Aorta (tissue), 5 donors: ENCODE data around the gene DUOXA1. TPM values are rescaled to one million over a fixed set of nuclear protein-coding genes. Genes with fewer than 3 reads are reported as not detected.
A peak's percentile ranks its signal among the peaks of the same experiment; 100 is the strongest.

Experiments
- ATAC-seq: fragments of 200-7000 bp; cut with Tn5 transposase; one replicate; pipeline ENCODE4 v1.9.1; 2022; ENCODE audit warnings: moderate library complexity; ENCODE audit not compliant: low FRiP score
- DNase-seq, 2 donors: peaks; one replicate each; pipeline ENCODE4 v3.0.0-alpha.2; 2020
- H3K27ac ChIP-seq, 2 donors: one replicate each; pipeline ENCODE4 v1.5.1; 2013; ENCODE audit warnings: low read length in 2 of 2, mild to moderate bottlenecking in 2 of 2, moderate library complexity in 2 of 2, control low read depth in 1 of 2, inconsistent platforms in 1 of 2, low read depth in 1 of 2
- H3K27me3 ChIP-seq, 2 donors: one replicate each; pipeline ENCODE4 v1.6.1; 2013; ENCODE audit warnings: control low read depth in 1 of 2, low read length in 1 of 2, mild to moderate bottlenecking in 1 of 2, moderate library complexity in 1 of 2; ENCODE audit not compliant: insufficient read depth in 2 of 2, control insufficient read depth in 1 of 2
- H3K36me3 ChIP-seq, 2 donors: one replicate each; pipeline ENCODE4 v1.6.1; 2013; ENCODE audit warnings: control low read depth in 1 of 2, low read length in 1 of 2, mild to moderate bottlenecking in 1 of 2; ENCODE audit not compliant: insufficient read depth in 2 of 2, control insufficient read depth in 1 of 2
- H3K4me1 ChIP-seq, 2 donors: one replicate each; pipeline ENCODE4 v1.6.1; 2013; ENCODE audit warnings: low read length in 2 of 2, control low read depth in 1 of 2, mild to moderate bottlenecking in 1 of 2, moderate library complexity in 1 of 2; ENCODE audit not compliant: insufficient read depth in 2 of 2, control insufficient read depth in 1 of 2
- H3K4me3 ChIP-seq, 2 donors: one replicate each; pipeline ENCODE4 v1.5.1; 2013; ENCODE audit warnings: low read length in 2 of 2, control low read depth in 1 of 2, mild to moderate bottlenecking in 1 of 2
- H3K9me3 ChIP-seq: one replicate; pipeline ENCODE4 v1.6.1; 2013; ENCODE audit warnings: mild to moderate bottlenecking, low read length; ENCODE audit not compliant: control insufficient read depth
- whole genome bisulfite sequencing, 2 donors: extraction: QIAGEN DNeasy Blood & Tissue Kit; methylation state at CpG; one replicate each; pipeline ENCODE4 v1.1.7; 2013; 5-methylcytosine and 5-hydroxymethylcytosine counted together
- intact Hi-C, 2 donors: fragments of 100-400 bp; cut with DNase I; formaldehyde crosslinking; loops; one replicate each; pipeline versions ENCODE4 v1.14.2 to v1.15.0; 2022
- polyA plus RNA-seq, 2 donors: library from polyadenylated mRNA; stranded (reverse); fragments of 200-250 nt; gene quantifications; one replicate each; pipeline ENCODE4 v1.2.3, GENCODE V29; 2013
- total RNA-seq, 2 donors: library from RNA; stranded (reverse); fragmentation: NEBNext Ultra II Directional; extraction: Animal tissue kit (Norgen Biotek cat#: 25700); gene quantifications; one replicate each; pipeline ENCODE4 v1.2.1, GENCODE V29; 2021
- donor health status: healthy with polysubstance abuse.
- donor health status: Bipolar disorder and iron deficiency.
- donor health status: DM: no; HTN: no; CAD: no.
- donor health status: DM: no; HTN: no; CAD: no.
- donor health status: DM: yes; HTN: yes; CAD: no.

The DUOXA1 gene
- total and polyA plus RNA-seq, 4 donors = 0.23 to 4.9 (median 0.41) TPM

DNA sequence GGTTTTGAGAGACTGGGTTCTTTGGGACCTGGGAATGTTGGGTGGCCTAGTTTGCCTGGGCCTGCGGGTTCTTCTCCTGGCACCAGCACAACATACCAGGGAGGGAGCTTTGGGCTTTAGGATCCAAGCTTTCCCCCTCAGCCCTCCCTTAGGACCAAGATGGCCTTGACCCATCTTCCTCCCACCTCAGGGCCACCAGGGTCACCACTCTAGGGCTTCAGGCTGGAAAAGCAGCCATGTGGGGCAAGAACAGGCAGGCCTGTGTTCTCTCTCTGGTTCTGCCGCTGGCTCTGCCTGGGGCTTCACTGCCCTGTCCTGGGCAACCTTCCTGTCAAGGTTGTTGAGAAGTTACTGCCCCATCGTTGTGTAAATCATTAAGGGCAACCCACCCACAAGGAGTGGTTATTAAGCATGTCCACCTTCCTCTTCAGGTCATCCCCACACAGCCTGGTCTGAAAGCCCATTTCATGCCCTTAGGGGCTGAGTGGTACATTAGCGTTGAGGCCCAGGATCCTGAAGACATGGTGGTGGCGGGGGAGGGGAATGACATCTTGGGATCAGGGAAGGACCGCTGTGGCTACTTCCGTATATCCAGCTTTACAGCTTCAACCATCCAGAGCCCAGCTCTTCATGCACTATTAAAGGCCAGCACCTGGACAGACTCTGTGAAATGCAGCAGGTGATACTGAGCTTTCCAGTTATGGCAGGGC lies 767 bp upstream of the DUOXA1 start:
- no peaks in the 10 kb centered on the region for H3K4me1 ChIP-seq
- no peaks in the 10 kb centered on the region for H3K27me3 ChIP-seq
- intact Hi-C loops = no loop called here
- WGBS, 2 donors = 94 to 96% methylated on average over 7 of the region's 7 CpGs
- no peaks in the 10 kb centered on the region for H3K9me3 ChIP-seq
- DNase-seq = peak in 1 of 2 donors; percentile 36
- H3K4me3 ChIP-seq = no peak overlapping the region
- no peaks in the 10 kb centered on the region for H3K36me3 ChIP-seq
- no peak overlapping the region for H3K27ac ChIP-seq
- no peak for ATAC-seq

DNA sequence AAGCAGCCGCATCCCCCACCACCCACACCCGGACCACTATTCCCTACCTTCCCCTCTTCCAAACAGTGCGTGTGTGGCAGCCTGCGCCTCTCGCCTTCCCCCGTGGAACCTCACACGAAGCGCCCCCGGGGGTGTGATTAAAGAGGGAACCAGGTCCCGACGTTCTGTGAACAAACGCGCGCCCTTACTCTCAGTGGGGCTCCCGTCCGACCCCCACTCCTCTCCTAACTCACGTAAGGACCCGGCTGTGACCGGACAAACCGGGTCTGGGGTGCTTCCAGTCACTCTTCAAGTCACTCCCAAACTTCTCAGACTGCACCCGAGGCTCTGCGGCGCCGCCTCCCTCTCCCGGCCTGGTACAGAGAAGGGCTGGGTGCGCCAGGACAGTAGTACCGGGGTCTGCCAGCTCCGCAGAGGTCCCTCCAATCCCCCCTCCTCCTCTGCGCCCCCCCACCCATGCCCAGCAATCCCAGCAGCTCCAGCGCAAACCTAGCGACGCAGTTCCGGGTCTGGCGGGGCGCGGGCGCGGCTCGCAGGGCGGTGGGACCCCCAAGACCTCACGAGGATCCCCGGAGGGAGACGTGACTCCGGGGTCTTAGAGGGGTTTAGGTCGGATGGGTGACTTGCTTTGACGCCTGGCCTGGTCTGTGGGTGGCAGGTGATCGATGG lies 574 bp downstream of the DUOXA1 start:
- DNase-seq (peak in 1 of 2 donors; percentile 63), ATAC-seq (peak; percentile 5)
- Histone ChIP-seq H3K27ac (no peak overlapping the region), H3K4me1 (no peaks in the 10 kb centered on the region), H3K4me3 (no peak overlapping the region), H3K27me3 (no peaks in the 10 kb centered on the region), H3K9me3 (no peaks in the 10 kb centered on the region), H3K36me3 (no peaks in the 10 kb centered on the region)
- WGBS, 2 donors = 3 to 6% methylated on average over 45 to 47 of the region's 47 CpGs
- intact Hi-C loops = no loop called here

DNA sequence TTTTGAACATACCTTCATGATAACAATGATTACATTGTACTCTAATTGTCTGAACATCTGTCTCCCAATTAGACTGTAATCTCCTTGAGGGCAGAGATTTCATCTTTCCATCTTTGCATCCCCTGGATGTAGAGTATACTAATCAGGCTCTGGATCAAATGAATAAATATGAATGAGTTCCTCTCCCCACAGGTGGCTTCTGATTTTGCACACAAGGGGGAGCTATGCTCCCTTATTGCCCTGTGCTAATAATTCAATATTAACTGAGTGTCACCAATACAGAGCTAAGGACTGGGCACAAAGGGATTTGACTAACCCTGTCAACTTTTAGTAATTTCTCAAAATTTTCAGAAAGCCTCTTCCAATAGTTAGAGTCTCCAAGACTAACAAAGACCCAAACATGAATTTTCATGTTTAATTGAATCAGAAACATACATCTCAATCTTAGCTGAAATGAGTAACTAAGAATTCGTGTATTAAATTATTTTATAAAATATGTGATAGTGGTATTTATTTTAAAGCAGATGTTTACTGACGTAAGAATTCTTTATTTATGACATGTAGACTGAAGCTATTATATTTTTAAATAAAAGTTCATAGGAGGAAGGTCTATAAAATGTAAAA lies 3.0 kb downstream of the DUOXA1 start:
- H3K9me3 ChIP-seq = no peaks in the 10 kb centered on the region
- no peaks in the 10 kb centered on the region for H3K36me3 ChIP-seq
- no peak overlapping the region for H3K4me3 ChIP-seq
- intact Hi-C loops = no loop called here
- no peaks in the 10 kb centered on the region for H3K4me1 ChIP-seq
- DNase-seq = no peak
- no peaks in the 10 kb centered on the region for H3K27me3 ChIP-seq
- H3K27ac ChIP-seq = no peak overlapping the region
- no peak for ATAC-seq
- WGBS, 2 donors = 46 to 53% methylated on average over 2 of the region's 2 CpGs

DNA sequence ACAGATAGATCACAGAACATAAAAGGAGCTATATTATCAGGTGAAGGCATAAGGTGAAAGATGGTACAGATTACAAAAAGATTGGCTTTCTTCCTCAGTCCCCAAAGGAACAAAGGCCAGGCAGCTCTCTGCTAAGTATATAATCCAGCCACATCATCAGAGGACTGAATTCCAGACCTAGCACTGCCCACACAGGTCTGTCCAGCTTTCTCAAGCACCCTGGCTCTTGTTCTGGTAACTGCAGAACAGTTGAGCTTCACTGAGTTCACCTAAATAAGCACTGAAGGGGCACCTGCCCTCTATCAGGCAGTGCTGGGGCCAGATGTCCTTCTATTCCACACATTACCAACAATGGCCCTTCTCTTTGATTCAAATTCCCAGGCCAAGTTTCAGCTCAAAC lies 6.3 kb downstream of the DUOXA1 start:
- Histone ChIP-seq H3K27me3 (no peaks in the 10 kb centered on the region), H3K4me1 (no peaks in the 10 kb centered on the region)
- intact Hi-C loops = no loop called here

DNA sequence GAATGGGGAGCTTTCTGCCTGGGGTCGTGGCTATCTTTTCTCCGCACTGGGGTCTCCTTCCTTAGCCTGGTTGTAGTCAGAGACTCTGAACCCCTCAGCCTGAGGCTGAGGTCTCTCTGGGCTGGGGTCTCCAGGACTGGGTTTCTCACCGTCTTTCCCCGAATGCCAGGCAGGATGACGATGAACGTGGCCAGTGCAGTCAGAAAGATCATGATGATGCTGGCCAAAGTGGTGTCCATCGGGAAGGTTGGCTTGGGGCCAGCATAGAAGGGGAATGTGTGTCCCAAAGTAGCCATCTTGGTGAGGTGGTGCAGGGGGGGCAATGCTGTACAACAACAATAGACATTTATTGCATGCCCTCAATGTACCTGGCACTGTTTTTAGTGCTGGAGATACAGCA lies 7.0 kb downstream of the DUOXA1 start:
- H3K27me3 ChIP-seq = no peaks in the 10 kb centered on the region
- H3K27ac ChIP-seq = no peak overlapping the region
- H3K36me3 ChIP-seq = no peaks in the 10 kb centered on the region

More for the DNA sequence above, 6.3 kb downstream of the DUOXA1 start:
- Histone ChIP-seq H3K27ac (no peak overlapping the region), H3K9me3 (no peaks in the 10 kb centered on the region), H3K4me3 (no peak overlapping the region), H3K36me3 (no peaks in the 10 kb centered on the region)
- DNase-seq (no peak), ATAC-seq (no peak)

DNA sequence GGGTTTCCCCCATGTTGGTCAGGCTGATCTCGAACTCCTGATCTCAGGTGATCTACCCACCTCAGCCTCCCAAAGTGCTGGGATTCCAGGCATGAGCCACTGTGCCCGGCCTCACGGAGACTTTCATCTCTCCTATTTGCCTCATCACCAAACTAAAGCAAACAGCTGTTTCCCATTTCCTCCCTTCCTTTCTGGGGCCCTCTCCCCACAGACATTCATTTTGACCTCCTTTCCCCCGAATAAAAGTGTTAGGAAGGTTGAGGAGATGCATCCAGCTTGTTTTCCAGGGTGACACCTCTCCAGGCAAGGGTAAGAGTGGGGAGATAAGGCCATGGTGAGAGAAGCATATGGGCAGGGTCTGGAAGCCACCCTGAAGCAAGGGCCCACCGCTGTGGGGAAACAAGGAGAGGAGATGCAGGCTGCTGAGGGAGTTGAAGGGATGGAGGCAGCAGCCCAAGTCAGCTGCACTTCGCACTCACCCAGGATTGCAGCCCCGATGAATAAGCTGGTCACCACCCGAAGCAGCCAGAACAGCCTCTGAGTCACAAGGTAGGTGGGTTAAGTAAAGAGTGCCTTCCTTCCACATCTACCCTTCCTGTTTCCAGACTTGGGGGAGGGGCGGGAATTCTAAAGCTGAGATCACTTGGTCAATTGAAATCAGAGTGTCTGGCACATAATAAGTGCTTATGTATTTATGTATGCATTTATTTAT lies 7.8 kb downstream of the DUOXA1 start:
- no peaks in the 10 kb centered on the region for H3K27me3 ChIP-seq
- no peak for ATAC-seq

More for the DNA sequence above, 7.0 kb downstream of the DUOXA1 start:
- H3K4me3 ChIP-seq = no peak overlapping the region
- no peak for ATAC-seq
- WGBS, 2 donors = 85 to 86% methylated on average over 7 of the region's 7 CpGs
- DNase-seq = no peak
- no peaks in the 10 kb centered on the region for H3K4me1 ChIP-seq
- H3K9me3 ChIP-seq = no peaks in the 10 kb centered on the region
- intact Hi-C loops = no loop called here

DNA sequence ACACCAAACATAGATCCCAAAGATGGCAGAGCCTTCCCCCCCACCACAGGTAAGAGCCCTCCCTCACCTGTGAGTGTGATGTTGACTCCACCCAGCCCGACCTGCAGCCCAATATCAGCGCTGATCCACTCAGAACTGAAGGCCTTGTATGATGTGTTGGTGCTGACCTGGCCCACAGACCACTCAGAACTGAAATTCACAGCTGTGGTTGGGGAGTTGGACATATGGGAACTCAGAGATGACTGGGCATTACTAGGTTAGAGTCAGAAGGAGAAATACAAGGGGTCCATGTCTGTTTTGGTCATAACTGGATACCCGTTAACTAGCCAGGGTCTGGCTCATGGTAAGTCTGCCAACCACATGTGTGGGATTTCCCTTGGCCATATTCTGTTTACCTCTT lies 8.7 kb downstream of the DUOXA1 start:
- Histone ChIP-seq H3K4me1 (no peaks in the 10 kb centered on the region), H3K4me3 (no peak overlapping the region), H3K27me3 (no peaks in the 10 kb centered on the region), H3K36me3 (no peaks in the 10 kb centered on the region), H3K27ac (no peak overlapping the region), H3K9me3 (no peaks in the 10 kb centered on the region)
- intact Hi-C loops = no loop called here
- DNase-seq (peak in 1 of 2 donors; percentile 31), ATAC-seq (no peak)
- WGBS, 2 donors = 90 to 93% methylated on average over 3 of the region's 3 CpGs

More for the DNA sequence above, 7.8 kb downstream of the DUOXA1 start:
- Histone ChIP-seq H3K4me1 (no peaks in the 10 kb centered on the region), H3K27ac (no peak overlapping the region), H3K4me3 (no peak overlapping the region), H3K36me3 (no peaks in the 10 kb centered on the region), H3K9me3 (no peaks in the 10 kb centered on the region)
- intact Hi-C loops = no loop called here
- 64 to 70% methylated on average over 9 of the region's 9 CpGs for WGBS, 2 donors
- peak in 1 of 2 donors; percentile 49 for DNase-seq

DNA sequence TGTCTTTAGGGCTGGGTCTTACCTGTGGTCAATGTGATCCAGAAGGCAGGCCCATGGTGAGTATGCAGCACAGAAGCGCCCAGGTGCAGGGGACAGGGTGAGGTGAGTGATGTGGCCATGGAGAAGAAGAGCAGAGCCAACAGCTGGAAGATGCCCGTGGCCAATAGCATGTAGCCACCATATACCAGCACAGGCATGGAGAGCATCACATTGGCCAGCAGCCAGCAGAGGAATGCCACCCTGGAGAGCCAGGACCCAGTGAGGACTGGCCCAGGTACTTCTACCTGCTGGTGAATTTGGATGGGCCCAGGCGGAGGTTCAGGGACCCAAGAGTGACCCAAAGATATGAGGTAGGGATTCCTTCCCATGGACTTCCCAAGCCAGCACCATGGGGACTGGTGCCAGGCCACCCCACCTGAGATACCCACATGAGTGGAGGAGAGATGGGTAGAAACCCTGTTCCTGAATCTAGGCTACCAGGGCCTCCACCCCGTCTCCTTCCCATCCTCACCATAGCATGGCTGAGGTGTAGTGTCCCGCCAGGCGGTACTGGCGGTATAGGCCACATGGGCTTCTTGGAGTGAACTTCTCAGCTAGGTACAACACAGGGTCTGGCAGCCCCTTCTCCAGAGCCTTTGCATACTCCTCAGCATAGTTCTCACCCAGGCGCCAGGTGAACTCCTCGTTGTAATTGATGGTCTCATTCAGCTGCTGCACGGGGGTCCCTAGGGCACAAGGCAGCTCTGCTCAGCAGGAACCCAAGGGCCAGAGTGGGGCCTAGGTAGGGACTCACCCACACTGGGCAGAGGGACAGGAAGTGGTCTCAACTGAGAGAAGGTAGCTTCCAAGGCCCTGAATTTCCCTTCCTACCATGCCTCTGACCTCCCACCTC lies 9.4 kb downstream of the DUOXA1 start:
- ATAC-seq (no peak), DNase-seq (peak in 1 of 2 donors; percentile 63)
- no peaks in the 10 kb centered on the region for H3K27me3 ChIP-seq
- no peaks in the 10 kb centered on the region for H3K36me3 ChIP-seq
- no peak overlapping the region for H3K4me3 ChIP-seq
- intact Hi-C loops = no loop called here
- H3K27ac ChIP-seq = no peak overlapping the region
- no peaks in the 10 kb centered on the region for H3K4me1 ChIP-seq
- WGBS, 2 donors = 95% methylated on average over 10 of the region's 10 CpGs
- H3K9me3 ChIP-seq = no peaks in the 10 kb centered on the region
